ENCODE measurements around the gene RFC4.

- TF ChIP-seq EZH2 (IDR thresholded peaks at IDR 0.05) (no peak), EZH2phosphoT487 (IDR thresholded peaks at IDR 0.05) (no peak)
- TF ChIP-seq, protein P1, sequence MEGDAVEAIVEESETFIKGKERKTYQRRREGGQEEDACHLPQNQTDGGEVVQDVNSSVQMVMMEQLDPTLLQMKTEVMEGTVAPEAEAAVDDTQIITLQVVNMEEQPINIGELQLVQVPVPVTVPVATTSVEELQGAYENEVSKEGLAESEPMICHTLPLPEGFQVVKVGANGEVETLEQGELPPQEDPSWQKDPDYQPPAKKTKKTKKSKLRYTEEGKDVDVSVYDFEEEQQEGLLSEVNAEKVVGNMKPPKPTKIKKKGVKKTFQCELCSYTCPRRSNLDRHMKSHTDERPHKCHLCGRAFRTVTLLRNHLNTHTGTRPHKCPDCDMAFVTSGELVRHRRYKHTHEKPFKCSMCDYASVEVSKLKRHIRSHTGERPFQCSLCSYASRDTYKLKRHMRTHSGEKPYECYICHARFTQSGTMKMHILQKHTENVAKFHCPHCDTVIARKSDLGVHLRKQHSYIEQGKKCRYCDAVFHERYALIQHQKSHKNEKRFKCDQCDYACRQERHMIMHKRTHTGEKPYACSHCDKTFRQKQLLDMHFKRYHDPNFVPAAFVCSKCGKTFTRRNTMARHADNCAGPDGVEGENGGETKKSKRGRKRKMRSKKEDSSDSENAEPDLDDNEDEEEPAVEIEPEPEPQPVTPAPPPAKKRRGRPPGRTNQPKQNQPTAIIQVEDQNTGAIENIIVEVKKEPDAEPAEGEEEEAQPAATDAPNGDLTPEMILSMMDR (IDR thresholded peaks at IDR 0.05), result no peak
These were observed 22.4 kb downstream of the RFC4 start for GRCh38 chr3:186783731-186784515.
